ENCODE data around the gene RRP1B.
"Not testable (repeated sequence)": the region's sequence is repeated elsewhere in the genome, so short reads cannot be mapped to it uniquely, and the experiment has no call there.

Gene RRP1B

GRCh38 chr21:43707462-43707861, 48.1 kb downstream of the RRP1B start:
- no peak for TF ChIP-seq CTCF (IDR thresholded peaks at IDR 0.05; ENCODE audit: insufficient read depth, low read depth, low read length, missing control alignments)

GRCh38 chr21:43708745-43709381, 49.5 kb downstream of the RRP1B start:
- no peak for DNase-seq (ENCODE audit: low read depth)
- H3K4me3 ChIP-seq (ENCODE audit: low read length): no peak overlapping the region
- TF ChIP-seq CTCF (IDR thresholded peaks at IDR 0.05; ENCODE audit: insufficient read depth, low read depth, low read length, missing control alignments): no peak

More at GRCh38 chr21:43707462-43707861, 48.1 kb downstream of the RRP1B start:
- no peak for DNase-seq (ENCODE audit: low read depth)
- H3K4me3 ChIP-seq (ENCODE audit: low read length): no peak overlapping the region

GRCh38 chr21:43712268-43712942, 53.0 kb downstream of the RRP1B start:
- peak overlapping the region; percentile 16 for H3K4me3 ChIP-seq (ENCODE audit: low read length)
- peak; percentile 7 for TF ChIP-seq CTCF (IDR thresholded peaks at IDR 0.05; ENCODE audit: insufficient read depth, low read depth, low read length, missing control alignments)
- peak; percentile 95 for DNase-seq (ENCODE audit: low read depth)

GRCh38 chr21:43713123-43713522, 53.8 kb downstream of the RRP1B start:
- DNase-seq (ENCODE audit: low read depth); H3K4me3 ChIP-seq (ENCODE audit: low read length): not testable (repeated sequence)

- H3K4me3 ChIP-seq (ENCODE audit: low read length): no peak overlapping the region
- no peak for DNase-seq (ENCODE audit: low read depth)
- TF ChIP-seq CTCF (IDR thresholded peaks at IDR 0.05; ENCODE audit: insufficient read depth, low read depth, low read length, missing control alignments): no peak
These were observed 57.2 kb downstream of the RRP1B start for GRCh38 chr21:43716376-43717165.

- no peak for DNase-seq (ENCODE audit: low read depth)
- H3K4me3 ChIP-seq (ENCODE audit: low read length): no peak overlapping the region
- no peak for TF ChIP-seq CTCF (IDR thresholded peaks at IDR 0.05; ENCODE audit: insufficient read depth, low read depth, low read length, missing control alignments)
These were observed 58.0 kb downstream of the RRP1B start for GRCh38 chr21:43717166-43717853.

Measured in epithelial cell of esophagus (primary cell).